ENCODE measurements around the gene MED25. TPM values are rescaled to one million over a fixed set of nuclear protein-coding genes. Genes with fewer than 3 reads are reported as not detected.

Gene MED25
- total and polyA plus RNA-seq, 9 of the 15 experiments (the other 6 are each of a cell fraction or from before 2014, with no cell fraction given): 4.1 to 93.9 (median 19.3) TPM

DNA sequence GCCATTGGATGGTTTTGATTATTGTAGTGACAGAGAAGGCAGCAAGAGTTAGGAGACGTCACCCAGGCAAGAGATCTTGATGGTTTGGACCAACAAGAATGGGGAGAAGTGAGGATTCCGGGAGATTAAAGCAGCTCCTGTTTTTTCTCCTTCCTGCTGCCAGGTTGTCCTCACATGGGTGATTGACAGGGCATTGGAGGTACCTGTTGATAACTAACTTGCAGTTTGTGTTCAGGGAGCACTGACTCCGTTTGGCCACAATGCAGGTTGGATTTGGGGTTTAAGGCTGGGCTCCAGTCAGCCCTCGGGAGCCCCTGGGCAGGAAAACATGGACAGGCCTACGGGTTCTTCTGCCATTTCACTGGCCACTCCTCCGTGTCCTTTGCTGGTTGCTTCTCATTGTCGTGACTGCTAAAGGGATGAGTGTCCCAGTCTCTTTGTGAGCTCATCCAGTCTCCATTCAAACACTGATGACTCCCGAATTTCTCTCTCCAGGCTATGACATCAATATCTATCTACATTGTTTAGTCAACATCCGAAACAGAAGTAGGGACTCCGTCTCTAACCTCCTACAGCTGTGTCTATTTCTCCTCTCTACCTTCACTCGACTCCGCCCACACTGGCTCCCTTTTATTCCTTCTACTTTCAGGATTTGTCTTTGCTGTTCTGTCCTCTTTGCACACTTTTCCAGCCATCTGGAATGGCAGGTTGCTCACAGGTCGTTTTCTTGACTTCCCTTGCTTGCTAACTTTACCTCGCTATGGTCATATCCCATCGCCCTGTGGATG is 31.5 kb downstream of the MED25 start (continued):
- TF ChIP-seq GTF2B (IDR thresholded peaks at IDR 0.05; ENCODE audit: extremely low read depth, insufficient read length) (no peak), TFE3 (CRISPR knock-in tag; IDR thresholded peaks at IDR 0.05) (no peak), TAL1 (IDR thresholded peaks at IDR 0.05) (no peak), ARHGAP35 (IDR thresholded peaks at IDR 0.05; ENCODE audit: partially characterized antibody) (no peak), MTA2 (IDR thresholded peaks at IDR 0.05; ENCODE audit: low read depth) (0 out of 2 replicates have a peak, but pooled peaks have one; percentile 9), RFX7 (CRISPR knock-in tag; IDR thresholded peaks at IDR 0.05) (no peak), BACH1 (tag; IDR thresholded peaks at IDR 0.05) (no peak), ZNF707 (CRISPR knock-in tag; conservative IDR thresholded peaks at IDR 0.05) (no peak), ZNF143 (CRISPR knock-in tag; IDR thresholded peaks at IDR 0.05) (no peak), ZNF263 (CRISPR knock-in tag; IDR thresholded peaks at IDR 0.05; ENCODE audit: borderline replicate concordance) (no peak), FOXP1 (CRISPR knock-in tag; IDR thresholded peaks at IDR 0.05) (no peak), ZNF253 (CRISPR knock-in tag; conservative IDR thresholded peaks at IDR 0.05) (no peak), KLF1 (tag; IDR thresholded peaks at IDR 0.05) (no peak), MAX (CRISPR knock-in tag; IDR thresholded peaks at IDR 0.05) (no peak), RBM25 (IDR thresholded peaks at IDR 0.05; ENCODE audit: low read depth, low read length, severe bottlenecking) (no peak), ZSCAN29 (IDR thresholded peaks at IDR 0.05) (no peak), IRF1 (CRISPR knock-in tag; IDR thresholded peaks at IDR 0.05; ENCODE audit: borderline replicate concordance) (no peak), SIRT6 (IDR thresholded peaks at IDR 0.05; ENCODE audit: low read depth, low read length) (no peak), TAF9B (IDR thresholded peaks at IDR 0.05; ENCODE audit: partially characterized antibody) (no peak), ZNF175 (CRISPR knock-in tag; IDR thresholded peaks at IDR 0.05; ENCODE audit: low read depth) (no peak), ELF4 (CRISPR knock-in tag; IDR thresholded peaks at IDR 0.05) (0 out of 2 replicates have a peak, but pooled peaks have one; percentile 16), ARNT (IDR thresholded peaks at IDR 0.05) (no peak)
- TF ChIP-seq, protein P1, sequence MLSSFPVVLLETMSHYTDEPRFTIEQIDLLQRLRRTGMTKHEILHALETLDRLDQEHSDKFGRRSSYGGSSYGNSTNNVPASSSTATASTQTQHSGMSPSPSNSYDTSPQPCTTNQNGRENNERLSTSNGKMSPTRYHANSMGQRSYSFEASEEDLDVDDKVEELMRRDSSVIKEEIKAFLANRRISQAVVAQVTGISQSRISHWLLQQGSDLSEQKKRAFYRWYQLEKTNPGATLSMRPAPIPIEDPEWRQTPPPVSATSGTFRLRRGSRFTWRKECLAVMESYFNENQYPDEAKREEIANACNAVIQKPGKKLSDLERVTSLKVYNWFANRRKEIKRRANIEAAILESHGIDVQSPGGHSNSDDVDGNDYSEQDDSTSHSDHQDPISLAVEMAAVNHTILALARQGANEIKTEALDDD (IDR thresholded peaks at IDR 0.05): peak; percentile 50; the same call in 1 of the 2 replicates
- TF ChIP-seq, protein P2, sequence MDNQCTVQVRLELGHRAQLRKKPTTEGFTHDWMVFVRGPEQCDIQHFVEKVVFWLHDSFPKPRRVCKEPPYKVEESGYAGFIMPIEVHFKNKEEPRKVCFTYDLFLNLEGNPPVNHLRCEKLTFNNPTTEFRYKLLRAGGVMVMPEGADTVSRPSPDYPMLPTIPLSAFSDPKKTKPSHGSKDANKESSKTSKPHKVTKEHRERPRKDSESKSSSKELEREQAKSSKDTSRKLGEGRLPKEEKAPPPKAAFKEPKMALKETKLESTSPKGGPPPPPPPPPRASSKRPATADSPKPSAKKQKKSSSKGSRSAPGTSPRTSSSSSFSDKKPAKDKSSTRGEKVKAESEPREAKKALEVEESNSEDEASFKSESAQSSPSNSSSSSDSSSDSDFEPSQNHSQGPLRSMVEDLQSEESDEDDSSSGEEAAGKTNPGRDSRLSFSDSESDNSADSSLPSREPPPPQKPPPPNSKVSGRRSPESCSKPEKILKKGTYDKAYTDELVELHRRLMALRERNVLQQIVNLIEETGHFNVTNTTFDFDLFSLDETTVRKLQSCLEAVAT (IDR thresholded peaks at IDR 0.05): peak; percentile 61 to 70; a peak in 2 of 4 replicates

All from K562 (cell line).